ENCODE results near the gene ABHD13.

DNA sequence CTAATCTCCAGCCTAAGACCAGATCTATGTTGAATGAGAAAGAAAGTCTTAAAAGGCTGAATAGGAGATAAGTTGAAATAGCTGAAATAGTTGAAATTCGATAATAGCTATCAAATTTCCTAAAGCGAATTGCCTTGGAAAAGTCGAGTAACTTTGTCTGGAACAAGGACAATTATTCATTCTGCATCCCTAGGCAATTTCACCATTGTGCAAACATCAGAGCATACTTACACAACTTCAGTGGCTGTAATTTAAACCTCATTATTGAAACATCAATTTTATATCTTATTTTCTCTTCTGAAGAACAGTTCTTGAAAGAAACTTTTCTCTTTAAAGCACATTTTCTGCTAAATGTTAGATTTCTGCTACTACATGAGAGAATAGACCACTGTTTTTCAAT, 64.9 kb downstream of the ABHD13 start:
- no peak for TF ChIP-seq EZH2phosphoT487 (IDR thresholded peaks at IDR 0.05; ENCODE audit: insufficient read depth, low read depth)
- TF ChIP-seq EZH2 (IDR thresholded peaks at IDR 0.05; ENCODE audit: insufficient read depth, poor library complexity, severe bottlenecking): no peak

All from GM23248 (cell line).